GM23338 (cell line): Measurements from ENCODE around the gene GAR1.

Experiments
- CTCF ChIP-seq, 2 experiments: fragments of 200-600 bp in 1 of 2; sonication (generic) in 1 of 2; conservative IDR thresholded peaks; 2 replicates each; pipeline versions ENCODE4 v1.5.1 to v1.6.1; 2016 to 2017; ENCODE audit warnings: antibody characterized with exemption in 2 of 2, low read depth in 2 of 2, mild to moderate bottlenecking in 2 of 2, moderate library complexity in 1 of 2
- POLR2AphosphoS5 ChIP-seq: IDR thresholded peaks from 2 replicates; pipeline ENCODE4 v1.6.1; 2016; ENCODE audit warnings: antibody characterized with exemption, low read depth
- REST ChIP-seq: IDR thresholded peaks from one replicate; pipeline ENCODE4 v1.6.1; 2018; ENCODE audit warnings: antibody characterized with exemption; ENCODE audit not compliant: unreplicated experiment

GRCh38 chr4:109795059-109795458, 20.5 kb upstream of the GAR1 start:
- TF ChIP-seq CTCF (conservative IDR thresholded peaks at IDR 0.05; ENCODE audit: low read depth in 2 of 2) (no peak), POLR2AphosphoS5 (no peak), REST (no peak)
